ENCODE data around the gene RAB24.

Gene RAB24

GRCh38 chr5:177332896-177333260, 29.4 kb upstream of the RAB24 start:
- no peak for DNase-seq

GRCh38 chr5:177332031-177332895, 28.7 kb upstream of the RAB24 start:
- no peak for DNase-seq

- no peak for DNase-seq
Observed at GRCh38 chr5:177330991-177331842, 27.7 kb upstream of the RAB24 start.

GRCh38 chr5:177329883-177330282, 26.4 kb upstream of the RAB24 start:
- no peak for DNase-seq

- no peak for DNase-seq
Observed at GRCh38 chr5:177328545-177329231, 25.2 kb upstream of the RAB24 start.

GRCh38 chr5:177327539-177328522, 24.3 kb upstream of the RAB24 start:
- no peak for DNase-seq

GRCh38 chr5:177325868-177326381, 22.4 kb upstream of the RAB24 start:
- no peak for DNase-seq

GRCh38 chr5:177320879-177321278, 17.4 kb upstream of the RAB24 start:
- DNase-seq: no peak

- DNase-seq: no peak
Observed at GRCh38 chr5:177319913-177320588, 16.5 kb upstream of the RAB24 start.

GRCh38 chr5:177317959-177318377, 14.4 kb upstream of the RAB24 start:
- DNase-seq: no peak

- no peak for DNase-seq
Observed at GRCh38 chr5:177316005-177316404, 12.5 kb upstream of the RAB24 start.

GRCh38 chr5:177315411-177315810, 11.9 kb upstream of the RAB24 start:
- no peak for DNase-seq

GRCh38 chr5:177314376-177315342, 11.1 kb upstream of the RAB24 start:
- no peak for DNase-seq

GRCh38 chr5:177313561-177314259, 10.2 kb upstream of the RAB24 start:
- DNase-seq: no peak

- DNase-seq: peak; percentile 7
Observed at GRCh38 chr5:177312649-177313181, 9.2 kb upstream of the RAB24 start.

- DNase-seq: peak; percentile 91
Observed at GRCh38 chr5:177311723-177312648, 8.5 kb upstream of the RAB24 start, which contains the start of gene MXD3. MXD3 (minus strand) TSS chr5:177311898; CDS start chr5:177311830, 68 bp downstream.

- DNase-seq: no peak
Observed at GRCh38 chr5:177311392-177311722, 7.8 kb upstream of the RAB24 start.
